Measurements from ENCODE around the gene OR1K1. TPM values are rescaled to one million over a fixed set of nuclear protein-coding genes. Genes with fewer than 3 reads are reported as not detected.
"Not testable (repeated sequence)": the region's sequence is repeated elsewhere in the genome, so short reads cannot be mapped to it uniquely, and the experiment has no call there.

Gene OR1K1
- total RNA-seq, 1 experiment from 2014 or later, result not detected

- H3K4me2 ChIP-seq (ENCODE audit: low read length); H3K4me3 ChIP-seq (replicated peaks in 1 of 2; ENCODE audit: low read depth in 1 of 2, low read length in 2 of 2); H3K9me3 ChIP-seq (ENCODE audit: control insufficient read depth in 1 of 2, insufficient read depth in 1 of 2, low read depth in 1 of 2, low read length in 2 of 2); RAD21 ChIA-PET (ENCODE audit: low non-redundant PET in 1 of 2, low total read pairs in 2 of 2, uncharacterized antibody in 2 of 2, unreplicated experiment in 2 of 2); H3K27ac ChIP-seq (ENCODE audit: low read depth, low read length); H3K36me3 ChIP-seq (ENCODE audit: control insufficient read depth in 1 of 2, insufficient read depth in 2 of 2, low read length in 2 of 2); intact Hi-C loops (cut with micrococcal nuclease); BruUV-seq (replicated peaks); H3K27me3 ChIP-seq (ENCODE audit: insufficient read depth, low read length); H4K20me1 ChIP-seq (ENCODE audit: insufficient read depth); H3K9me2 ChIP-seq (ENCODE audit: insufficient read depth); H3K9ac ChIP-seq (ENCODE audit: low read length); CTCF ChIA-PET; H2AFZ ChIP-seq (ENCODE audit: low read depth, low read length, poor library complexity, severe bottlenecking); POLR2A ChIA-PET; DNase-seq (ENCODE audit: low read depth, low spot score); ATAC-seq; H3K79me2 ChIP-seq (ENCODE audit: insufficient read depth, low read length): not testable (repeated sequence)
- peaks cover 5 to 11% of the 10 kb centered on the region in 2 experiments; a peak in 3 of 4 replicates for H3K4me1 ChIP-seq (ENCODE audit: control insufficient read depth in 1 of 2, insufficient read depth in 2 of 2, low read length in 2 of 2)
- TF ChIP-seq RAD21 (IDR thresholded peaks at IDR 0.05; ENCODE audit: low read depth) (0 out of 2 replicates have a peak, but pooled peaks have one; percentile 12), CTCF (IDR thresholded peaks at IDR 0.05 in 2 of 3, conservative IDR thresholded peaks at IDR 0.05 in 1 of 3; ENCODE audit: borderline replicate concordance in 1 of 3, insufficient read depth in 1 of 3, low read depth in 2 of 3, low read length in 2 of 3) (peak in 2 of 3 experiments; percentile 27 to 32; a peak in 3 of 6 replicates)
Observed at GRCh38 chr9:122838441-122838840, 38.5 kb downstream of the OR1K1 start.

- CTCF ChIA-PET, result no interaction called here
- H3K27me3 ChIP-seq (ENCODE audit: insufficient read depth, low read length), result no peaks in the 10 kb centered on the region
- ATAC-seq (no peak), DNase-seq (ENCODE audit: low read depth, low spot score) (no peak)
- no peak overlapping the region for H3K4me3 ChIP-seq (replicated peaks in 1 of 2; ENCODE audit: low read depth in 1 of 2, low read length in 2 of 2)
- POLR2A ChIA-PET, result no interaction called here
- no peaks in the 10 kb centered on the region for H3K9me2 ChIP-seq (ENCODE audit: insufficient read depth)
- BruUV-seq (replicated peaks), result no TSS peak
- no peaks in the 10 kb centered on the region for H3K9me3 ChIP-seq (ENCODE audit: control insufficient read depth in 1 of 2, insufficient read depth in 1 of 2, low read depth in 1 of 2, low read length in 2 of 2)
- RAD21 ChIA-PET (ENCODE audit: low non-redundant PET in 1 of 2, low total read pairs in 2 of 2, uncharacterized antibody in 2 of 2, unreplicated experiment in 2 of 2), result no interaction called here
- H3K4me2 ChIP-seq (ENCODE audit: low read length), result no peak overlapping the region
- H3K27ac ChIP-seq (ENCODE audit: low read depth, low read length), result no peak overlapping the region
- H3K9ac ChIP-seq (ENCODE audit: low read length), result no peak overlapping the region
- H4K20me1 ChIP-seq (ENCODE audit: insufficient read depth), result no peaks in the 10 kb centered on the region
- H2AFZ ChIP-seq (ENCODE audit: low read depth, low read length, poor library complexity, severe bottlenecking), result no peak overlapping the region
- H3K79me2 ChIP-seq (ENCODE audit: insufficient read depth, low read length), result no peaks in the 10 kb centered on the region
- intact Hi-C loops (cut with micrococcal nuclease), result no loop called here
- H3K36me3 ChIP-seq (ENCODE audit: control insufficient read depth in 1 of 2, insufficient read depth in 2 of 2, low read length in 2 of 2), result peaks cover 0 to 4% of the 10 kb centered on the region in 2 experiments; a peak in 1 of 4 replicates
- H3K4me1 ChIP-seq (ENCODE audit: control insufficient read depth in 1 of 2, insufficient read depth in 2 of 2, low read length in 2 of 2), result no peaks in the 10 kb centered on the region
- no peak for TF ChIP-seq REST (IDR thresholded peaks at IDR 0.05; ENCODE audit: low read depth)
- no peak for TF ChIP-seq POLR2A (IDR thresholded peaks at IDR 0.05; ENCODE audit: borderline replicate concordance, extremely low read depth, insufficient read depth, insufficient read length)
- TF ChIP-seq RAD21 (IDR thresholded peaks at IDR 0.05; ENCODE audit: low read depth), result no peak
- TF ChIP-seq ZBTB33 (IDR thresholded peaks at IDR 0.05; ENCODE audit: extremely low read depth, insufficient replicate concordance, low read length), result no peak
- no peak for TF ChIP-seq TCF7L2 (IDR thresholded peaks at IDR 0.05; ENCODE audit: borderline replicate concordance, extremely low read depth, insufficient read depth, insufficient read length)
- TF ChIP-seq CEBPB (IDR thresholded peaks at IDR 0.05; ENCODE audit: low read depth), result no peak
- no peak for TF ChIP-seq ZFX (IDR thresholded peaks at IDR 0.05)
- no peak for TF ChIP-seq SRF (IDR thresholded peaks at IDR 0.05; ENCODE audit: low read depth)
- no peak for TF ChIP-seq SP1 (IDR thresholded peaks at IDR 0.05; ENCODE audit: low read depth)
- no peak for TF ChIP-seq ZNF274 (IDR thresholded peaks at IDR 0.05; ENCODE audit: low read depth, low read length)
- no peak for TF ChIP-seq POLR2AphosphoS5 (IDR thresholded peaks at IDR 0.05; ENCODE audit: low read depth, low read length)
- no peak for TF ChIP-seq ELF1 (IDR thresholded peaks at IDR 0.05; ENCODE audit: borderline replicate concordance, low read depth)
- no peak for TF ChIP-seq JUND (IDR thresholded peaks at IDR 0.05)
Observed at GRCh38 chr9:122841501-122841900, 41.6 kb downstream of the OR1K1 start.

Measured in HCT116 (cell line).